ENCODE measurements around the gene TAF11L6. TPM values are rescaled to one million over a fixed set of nuclear protein-coding genes. Genes with fewer than 3 reads are reported as not detected.

TAF11L6 gene
- total RNA-seq, 3 donors from 2014 or later (not counting 1 experiment from before 2014, with no cell fraction given), result not detected

Other genes with a start within 250 kb of the TAF11L6 start
- gene TAF11L2, start 30.4 kb upstream of the TAF11L6 start, total RNA-seq, result not detected
- gene TAF11L3, start 10.3 kb upstream of the TAF11L6 start, total RNA-seq, result not detected
- gene TAF11L4, start 6.9 kb upstream of the TAF11L6 start, total RNA-seq, result not detected
- not detected for gene TAF11L5, start 3.4 kb upstream of the TAF11L6 start, total RNA-seq
- not detected for gene TAF11L7, start 57.1 kb downstream of the TAF11L6 start, total RNA-seq
- gene TAF11L8, start 62.3 kb downstream of the TAF11L6 start, total RNA-seq, result not detected
- not detected for gene TAF11L9, start 65.7 kb downstream of the TAF11L6 start, total RNA-seq
- gene TAF11L10, start 69.2 kb downstream of the TAF11L6 start, total RNA-seq, result not detected
- not detected for gene TAF11L11, start 75.5 kb downstream of the TAF11L6 start, total RNA-seq
- gene TAF11L12, start 81.7 kb downstream of the TAF11L6 start, total RNA-seq, result not detected
- gene TAF11L13, start 103.4 kb downstream of the TAF11L6 start, total RNA-seq, result not detected
- gene TAF11L14, start 105.8 kb downstream of the TAF11L6 start, total RNA-seq, result not detected